IMR-90 (cell line): ENCODE measurements around the gene RNF19B. TPM values are rescaled to one million over a fixed set of nuclear protein-coding genes. Genes with fewer than 3 reads are reported as not detected.

Source experiments
- ATAC-seq: fragments of 200-7000 bp; cut with Tn5 transposase; 2 replicates; pipeline ENCODE4 v1.9.1; 2020; ENCODE audit warnings: low read depth, mild to moderate bottlenecking, moderate library complexity
- BruUV-seq: library from RNA; stranded (reverse); fragments of 400-500 nt; replicated peaks from 2 replicates; lab custom pipeline; 2021; lab: Mats Ljungman, UMichigan
- CTCF ChIA-PET: fragments of 300-600 bp; formaldehyde crosslinking; extraction: SDS; loops from one replicate; lab custom pipeline; 2021; ENCODE audit warnings: antibody characterized with exemption; lab: Yijun Ruan, JAX
- POLR2A ChIA-PET: fragments of 300-600 bp; sonication (Branson Sonifier 250); formaldehyde crosslinking; loops from one replicate; lab custom pipeline; 2022; ENCODE audit warnings: antibody characterized with exemption; ENCODE audit not compliant: unreplicated experiment; lab: Charles Lee
- DNase-seq: peaks from one replicate; pipeline ENCODE4 v3.0.0; 2013
- H2AFZ ChIP-seq: replicated peaks from 2 replicates; pipeline ENCODE3; 2013; ENCODE audit warnings: low read length, mild to moderate bottlenecking; ENCODE audit not compliant: poor library complexity
- H2AK5ac ChIP-seq: 2 replicates; pipeline ENCODE4 v1.6.1; 2013; ENCODE audit warnings: low read depth, low read length, inconsistent platforms
- H2AK9ac ChIP-seq: replicated peaks from 2 replicates; pipeline ENCODE3; 2013; ENCODE audit warnings: mild to moderate bottlenecking, low read depth, low read length, moderate library complexity; ENCODE audit not compliant: poor library complexity
- H2BK120ac ChIP-seq: 2 replicates; pipeline ENCODE4 v1.6.1; 2013; ENCODE audit warnings: low read depth, low read length, inconsistent platforms
- H2BK15ac ChIP-seq: 3 replicates; pipeline ENCODE4 v1.6.1; 2013; ENCODE audit warnings: low read depth, low read length, inconsistent platforms
- H2BK20ac ChIP-seq: 2 replicates; pipeline ENCODE4 v1.6.1; 2013; ENCODE audit warnings: low read depth, mild to moderate bottlenecking, inconsistent platforms, low read length, moderate library complexity
- H2BK5ac ChIP-seq: 2 replicates; pipeline ENCODE4 v1.6.1; 2013; ENCODE audit warnings: mild to moderate bottlenecking, low read depth, low read length, inconsistent platforms; ENCODE audit not compliant: poor library complexity, severe bottlenecking
- H3K14ac ChIP-seq: replicated peaks from 2 replicates; pipeline ENCODE4 v1.6.1; 2013; ENCODE audit warnings: low read depth, low read length, inconsistent platforms
- H3K18ac ChIP-seq: 2 replicates; pipeline ENCODE4 v1.6.1; 2013; ENCODE audit warnings: low read depth, low read length, control low read depth
- H3K23ac ChIP-seq: 2 replicates; pipeline ENCODE4 v1.6.1; 2013; ENCODE audit warnings: low read depth, low read length, inconsistent platforms
- H3K27ac ChIP-seq: 2 replicates; pipeline ENCODE4 v1.5.1; 2013; ENCODE audit warnings: mild to moderate bottlenecking, control low read depth, low read length; ENCODE audit not compliant: insufficient read depth
- H3K27me3 ChIP-seq: 2 replicates; pipeline ENCODE4 v1.6.1; 2013; ENCODE audit warnings: low read length; ENCODE audit not compliant: control insufficient read depth, insufficient read depth
- H3K36me3 ChIP-seq: 2 replicates; pipeline ENCODE4 v1.6.1; 2013; ENCODE audit warnings: low read length, mixed read lengths; ENCODE audit not compliant: control insufficient read depth, insufficient read depth
- H3K4ac ChIP-seq: 2 replicates; pipeline ENCODE4 v1.6.1; 2013; ENCODE audit warnings: low read depth, low read length, inconsistent platforms
- H3K4me1 ChIP-seq: 2 replicates; pipeline ENCODE4 v1.6.1; 2013; ENCODE audit warnings: low read length, mixed read lengths; ENCODE audit not compliant: control insufficient read depth, insufficient read depth
- H3K4me2 ChIP-seq: 2 replicates; pipeline ENCODE4 v1.6.1; 2013; ENCODE audit warnings: low read depth, mild to moderate bottlenecking, control low read depth, low read length, moderate library complexity
- H3K4me3 ChIP-seq: 2 replicates; pipeline ENCODE4 v1.5.1; 2013; ENCODE audit warnings: low read depth, mild to moderate bottlenecking, control low read depth, low read length, moderate library complexity; ENCODE audit not compliant: insufficient read depth
- H3K56ac ChIP-seq: 2 replicates; pipeline ENCODE4 v1.6.1; 2013; ENCODE audit warnings: low read length, inconsistent platforms; ENCODE audit not compliant: insufficient read depth; ENCODE audit errors: extremely low read depth
- H3K79me1 ChIP-seq, 2 experiments: 2 replicates each; pipeline ENCODE4 v1.6.1; 2013; ENCODE audit warnings: low read length in 2 of 2, inconsistent platforms in 1 of 2, low read depth in 1 of 2
- H3K9ac ChIP-seq: 2 replicates; pipeline ENCODE4 v1.6.1; 2013; ENCODE audit warnings: low read depth, low read length, control low read depth
- H3K9me1 ChIP-seq: 2 replicates; pipeline ENCODE4 v1.6.1; 2013; ENCODE audit warnings: low read length, inconsistent platforms; ENCODE audit not compliant: insufficient read depth
- H3K9me3 ChIP-seq: 2 replicates; pipeline ENCODE4 v1.6.1; 2013; ENCODE audit warnings: low read length; ENCODE audit not compliant: control insufficient read depth, insufficient read depth
- H4K20me1 ChIP-seq: 2 replicates; pipeline ENCODE4 v1.6.1; 2013; ENCODE audit warnings: low read length, inconsistent platforms; ENCODE audit not compliant: insufficient read depth
- H4K5ac ChIP-seq: 2 replicates; pipeline ENCODE4 v1.6.1; 2013; ENCODE audit warnings: mild to moderate bottlenecking, low read depth, low read length, control low read depth
- H4K8ac ChIP-seq, 2 experiments: 2 replicates each; pipeline ENCODE4 v1.6.1; 2013; ENCODE audit warnings: low read depth in 2 of 2, low read length in 2 of 2, control low read depth in 1 of 2, inconsistent platforms in 1 of 2
- H4K91ac ChIP-seq: 2 replicates; pipeline ENCODE4 v1.6.1; 2013; ENCODE audit warnings: low read depth, low read length, inconsistent platforms; ENCODE audit not compliant: insufficient read depth
- BHLHE40 ChIP-seq: fragments of 150-350 bp; IDR thresholded peaks from 2 replicates; pipeline ENCODE4 v1.6.1; 2016; ENCODE audit warnings: mild to moderate bottlenecking, low read depth, low read length
- CEBPB ChIP-seq: IDR thresholded peaks from 2 replicates; pipeline ENCODE4 v1.6.1; 2012; ENCODE audit warnings: low read depth, low read length, improper control_type of control experiment
- CHD1 ChIP-seq: IDR thresholded peaks from 2 replicates; pipeline ENCODE4 v1.6.1; 2012; ENCODE audit warnings: low read depth, low read length, improper control_type of control experiment
- FOS ChIP-seq: fragments of 150-350 bp; IDR thresholded peaks from 2 replicates; pipeline ENCODE4 v1.6.1; 2016; ENCODE audit warnings: low read depth, low read length
- MAFK ChIP-seq: IDR thresholded peaks from 2 replicates; pipeline ENCODE4 v1.6.1; 2012; ENCODE audit warnings: low read depth, low read length, improper control_type of control experiment
- NFE2L2 ChIP-seq: fragments of 150-350 bp; IDR thresholded peaks from 2 replicates; pipeline ENCODE4 v1.6.1; 2016; ENCODE audit warnings: low read depth, mild to moderate bottlenecking, low read length
- POLR2A ChIP-seq: IDR thresholded peaks from 2 replicates; pipeline ENCODE4 v1.6.1; 2012; ENCODE audit warnings: mild to moderate bottlenecking, low read depth, low read length
- RAD21 ChIP-seq: IDR thresholded peaks from 2 replicates; pipeline ENCODE4 v1.6.1; 2012; ENCODE audit warnings: low read length, improper control_type of control experiment
- RCOR1 ChIP-seq: IDR thresholded peaks from 2 replicates; pipeline ENCODE4 v1.6.1; 2012; ENCODE audit warnings: mild to moderate bottlenecking, low read length, improper control_type of control experiment; ENCODE audit not compliant: insufficient replicate concordance
- SMC3 ChIP-seq: fragments of 150-350 bp; IDR thresholded peaks from 2 replicates; pipeline ENCODE4 v1.6.1; 2016; ENCODE audit warnings: low read depth, mild to moderate bottlenecking, antibody characterized with exemption, low read length, moderate library complexity
- USF2 ChIP-seq: fragments of 150-350 bp; IDR thresholded peaks from 2 replicates; pipeline ENCODE4 v1.6.1; 2017; ENCODE audit warnings: mild to moderate bottlenecking, antibody characterized with exemption, low read length, low read depth
- WGBS, 2 experiments: methylation state at CpG; one replicate each; pipeline versions ENCODE4 v1.1.5 to v1.1.7; 2013; ENCODE audit warnings: missing lambda C conversion rate in 2 of 2; ENCODE audit not compliant: insufficient read length in 1 of 2; ENCODE audit errors: extremely low coverage in 2 of 2; 5-methylcytosine and 5-hydroxymethylcytosine counted together
- dilution Hi-C: fragments of 300-500 bp; cut with HindIII; formaldehyde crosslinking; loops from one replicate; pipeline ENCODE4 v1.14.3; 2018; ENCODE audit warnings: low sequenced_read_pairs; ENCODE audit not compliant: unreplicated experiment
- in situ Hi-C: fragments of 300-500 bp; cut with MboI; formaldehyde crosslinking; loops from 3 replicates; pipeline ENCODE4 v1.14.3; 2019; ENCODE audit warnings: low sequenced_read_pairs, inconsistent platforms, mixed read lengths
- intact Hi-C: fragments of 100-400 bp; cut with micrococcal nuclease; formaldehyde crosslinking; loops from 2 replicates; pipeline ENCODE4 v1.10.0; 2022
- polyA plus RNA-seq, 3 experiments: library from polyadenylated mRNA; depleted of rRNA; stranded (reverse); fragments of >200 nt; gene quantifications; 2 replicates each; pipeline ENCODE4 v1.2.3, GENCODE V29; 2012; ENCODE audit warnings: low replicate concordance in 1 of 3
- total RNA-seq: library from RNA; depleted of rRNA; stranded (reverse); fragments of >200 nt; gene quantifications from 2 replicates; pipeline ENCODE4 v1.2.3, GENCODE V29; 2012
- TF ChIP-seq, protein P1 (sequence below): fragments of 150-350 bp; IDR thresholded peaks from 2 replicates; pipeline ENCODE4 v1.6.1; 2016; ENCODE audit warnings: low read depth, mild to moderate bottlenecking, low read length, moderate library complexity, borderline replicate concordance

Gene RNF19B
- total and polyA plus RNA-seq, 2 of the 4 experiments (the other 2 are of a cell fraction): 10.0 to 11.6 TPM

- Histone ChIP-seq H3K9ac (no peak overlapping the region), H2AFZ (peak overlapping the region; percentile 41)
- POLR2A ChIA-PET: no interaction called here
These were observed 43.8 kb downstream of the RNF19B start for GRCh38 chr1:32920833-32921232.

More at GRCh38 chr1:32920833-32921232, 43.8 kb downstream of the RNF19B start:
- Histone ChIP-seq H3K23ac (no peak overlapping the region), H2BK5ac (no peak overlapping the region), H3K4ac (peak overlapping the region; percentile 10; the same call in 1 of the 2 replicates), H2BK120ac (no peak overlapping the region), H2AK5ac (peak overlapping the region; percentile 24), H3K18ac (no peak overlapping the region), H3K14ac (no peak overlapping the region), H3K27me3 (peaks cover 2% of the 10 kb centered on the region; the same call in 1 of the 2 replicates), H3K79me1 (no peaks in the 10 kb centered on the region), H3K27ac (no peak overlapping the region), H3K56ac (no peak overlapping the region), H3K4me2 (no peak overlapping the region), H2AK9ac (no peak overlapping the region), H2BK20ac (no peak overlapping the region), H3K9me1 (peaks cover 4% of the 10 kb centered on the region), H3K9me3 (no peaks in the 10 kb centered on the region), H4K91ac (no peak overlapping the region), H2BK15ac (peak overlapping the region; percentile 40; the same call in 2 of the 3 replicates), H4K5ac (no peak overlapping the region), H3K4me3 (no peak overlapping the region), H4K20me1 (no peaks in the 10 kb centered on the region), H3K36me3 (no peaks in the 10 kb centered on the region), H4K8ac (no peak overlapping the region), H3K4me1 (0 out of 2 replicates have a peak, but pooled peaks cover 1% of the 10 kb centered on the region)
- dilution Hi-C loops (no loop called here), in situ Hi-C loops (no loop called here), intact Hi-C loops (no loop called here)
- WGBS, 2 experiments: 76% methylated on average over 5 of the region's 7 CpGs; no CpG with 5 or more reads in 1 of the 2 experiments
- no TSS peak for BruUV-seq
- ATAC-seq: no peak
- CTCF ChIA-PET: no interaction called here
- TF ChIP-seq SMC3: no peak
- TF ChIP-seq CHD1: no peak
- TF ChIP-seq, protein P1, sequence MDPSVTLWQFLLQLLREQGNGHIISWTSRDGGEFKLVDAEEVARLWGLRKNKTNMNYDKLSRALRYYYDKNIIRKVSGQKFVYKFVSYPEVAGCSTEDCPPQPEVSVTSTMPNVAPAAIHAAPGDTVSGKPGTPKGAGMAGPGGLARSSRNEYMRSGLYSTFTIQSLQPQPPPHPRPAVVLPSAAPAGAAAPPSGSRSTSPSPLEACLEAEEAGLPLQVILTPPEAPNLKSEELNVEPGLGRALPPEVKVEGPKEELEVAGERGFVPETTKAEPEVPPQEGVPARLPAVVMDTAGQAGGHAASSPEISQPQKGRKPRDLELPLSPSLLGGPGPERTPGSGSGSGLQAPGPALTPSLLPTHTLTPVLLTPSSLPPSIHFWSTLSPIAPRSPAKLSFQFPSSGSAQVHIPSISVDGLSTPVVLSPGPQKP: no peak
- no peak for TF ChIP-seq POLR2A
- TF ChIP-seq NFE2L2: no peak
- TF ChIP-seq RCOR1: no peak
- no peak for TF ChIP-seq BHLHE40
- TF ChIP-seq MAFK: no peak
- no peak for TF ChIP-seq USF2
- no peak for TF ChIP-seq CEBPB
- TF ChIP-seq RAD21: no peak
- TF ChIP-seq FOS: no peak
- no peak for DNase-seq
